ENCODE results near the gene TDRD10. TPM values are rescaled to one million over a fixed set of nuclear protein-coding genes. Genes with fewer than 3 reads are reported as not detected.

Gene TDRD10
- polyA plus RNA-seq, 4 donors = 0.81 to 3.4 (median 1.6) TPM; not detected in 1

DNA sequence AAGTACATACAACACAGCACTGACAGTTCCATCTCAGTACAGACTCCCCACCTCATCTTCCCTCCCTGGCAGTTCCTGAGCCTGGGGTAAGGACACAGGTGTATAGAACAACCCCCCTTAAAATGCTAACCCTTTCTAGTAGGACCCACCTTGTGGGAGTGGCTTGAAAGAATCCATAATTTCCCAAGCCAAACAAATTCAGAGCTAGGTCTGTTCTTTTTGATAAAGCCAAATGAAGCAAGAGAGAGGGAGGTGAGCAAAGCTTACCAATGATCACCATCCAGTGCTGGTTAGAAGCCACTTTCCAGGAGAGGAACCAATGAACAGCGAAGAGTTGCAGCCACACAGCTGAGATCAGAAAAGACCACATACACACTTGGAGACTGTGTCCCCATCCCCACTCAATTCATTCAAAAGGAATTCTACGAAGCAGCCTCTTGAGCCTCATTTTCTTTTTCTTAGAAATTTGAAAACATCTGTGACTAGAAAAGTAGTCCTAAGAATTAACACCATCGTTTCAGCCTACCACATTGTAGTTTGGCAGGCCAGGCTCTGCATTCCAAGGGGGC is 47.3 kb downstream of the TDRD10 start:
- no peak for DNase-seq
- Histone ChIP-seq H3K27ac (ENCODE audit: low read depth in 1 of 3, low read length in 2 of 3) (no peak overlapping the region), H3K4me1 (ENCODE audit: control insufficient read depth in 3 of 3, insufficient read depth in 2 of 3, low read depth in 1 of 3, low read length in 2 of 3) (peaks cover 0 to 8% (median 4%) of the 10 kb centered on the region in 3 donors), H3K36me3 (ENCODE audit: control insufficient read depth in 3 of 3, insufficient read depth in 2 of 3, low read depth in 1 of 3, low read length in 3 of 3) (peaks cover 26 to 49% (median 34%) of the 10 kb centered on the region in 3 donors), H3K4me3 (ENCODE audit: low read depth in 1 of 3, low read length in 3 of 3) (no peak overlapping the region), H3K27me3 (ENCODE audit: control insufficient read depth in 3 of 3, insufficient read depth in 3 of 3, low read length in 3 of 3) (no peaks in the 10 kb centered on the region), H3K9me3 (ENCODE audit: control insufficient read depth in 2 of 2, insufficient read depth in 1 of 2, low read depth in 1 of 2, low read length in 1 of 2) (no peaks in the 10 kb centered on the region)
- WGBS, 3 donors = 69 to 80% (median 79%) methylated on average over 3 of the region's 3 CpGs
- FAIRE-seq = no peak

DNA sequence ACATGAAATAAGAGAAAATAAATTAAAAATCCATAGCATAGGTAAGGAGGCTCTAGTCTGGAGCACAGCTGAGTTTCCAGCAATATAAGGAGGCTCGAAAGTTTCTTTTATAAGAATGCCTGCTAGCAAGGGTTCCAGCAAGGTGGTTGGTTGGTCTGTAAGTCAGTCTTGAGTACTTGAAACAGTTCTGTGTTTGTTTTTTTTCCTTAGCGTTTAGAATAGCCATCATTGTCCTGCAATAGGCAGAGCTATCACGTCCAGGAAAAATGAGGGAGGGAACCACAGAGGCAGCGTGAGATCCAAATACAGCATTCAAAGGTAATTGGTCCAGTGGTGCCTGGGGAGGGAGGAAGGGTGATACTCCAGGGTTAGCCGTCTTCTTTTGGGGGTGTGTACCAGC is 48.1 kb downstream of the TDRD10 start:
- H3K36me3 ChIP-seq (ENCODE audit: control insufficient read depth in 3 of 3, insufficient read depth in 2 of 3, low read depth in 1 of 3, low read length in 3 of 3) = peaks cover 31 to 57% (median 42%) of the 10 kb centered on the region in 3 donors
- 60 to 74% (median 63%) methylated on average over 5 of the region's 5 CpGs for WGBS, 3 donors
- no peak for FAIRE-seq

DNA sequence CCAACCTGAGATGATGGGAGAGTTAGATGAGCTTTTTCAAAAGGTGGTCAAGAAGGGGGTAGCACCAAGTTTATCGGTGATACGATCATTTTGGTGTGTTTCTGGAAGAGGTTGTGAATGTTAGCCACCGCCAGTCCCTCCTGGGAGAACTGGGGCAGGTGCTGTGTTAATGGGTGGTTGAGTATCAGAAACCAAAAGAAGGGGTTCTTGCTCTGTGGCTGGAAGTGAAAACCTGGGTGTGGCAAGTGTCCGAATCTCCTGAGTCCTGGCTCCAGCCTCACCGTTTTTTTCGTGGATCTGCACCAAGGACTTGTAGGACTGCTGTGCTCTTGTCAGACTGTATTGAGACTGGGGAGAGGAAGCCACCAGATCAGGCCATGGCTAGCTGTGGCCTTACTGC is 48.6 kb downstream of the TDRD10 start:
- FAIRE-seq (no peak), DNase-seq (no peak)
- WGBS, 3 donors = 59 to 75% (median 74%) methylated on average over 6 of the region's 6 CpGs
- H3K9me3 ChIP-seq (ENCODE audit: control insufficient read depth in 2 of 2, insufficient read depth in 1 of 2, low read depth in 1 of 2, low read length in 1 of 2) = no peaks in the 10 kb centered on the region
- no peak overlapping the region for H3K4me3 ChIP-seq (ENCODE audit: low read depth in 1 of 3, low read length in 3 of 3)
- H3K27ac ChIP-seq (ENCODE audit: low read depth in 1 of 3, low read length in 2 of 3) = no peak overlapping the region
- H3K27me3 ChIP-seq (ENCODE audit: control insufficient read depth in 3 of 3, insufficient read depth in 3 of 3, low read length in 3 of 3) = no peaks in the 10 kb centered on the region
- H3K4me1 ChIP-seq (ENCODE audit: control insufficient read depth in 3 of 3, insufficient read depth in 2 of 3, low read depth in 1 of 3, low read length in 2 of 3) = peaks cover 0 to 8% (median 4%) of the 10 kb centered on the region in 3 donors
- H3K36me3 ChIP-seq (ENCODE audit: control insufficient read depth in 3 of 3, insufficient read depth in 2 of 3, low read depth in 1 of 3, low read length in 3 of 3) = peaks cover 33 to 62% (median 44%) of the 10 kb centered on the region in 3 donors

More for the DNA sequence above, 48.1 kb downstream of the TDRD10 start:
- DNase-seq = no peak
- Histone ChIP-seq H3K27me3 (ENCODE audit: control insufficient read depth in 3 of 3, insufficient read depth in 3 of 3, low read length in 3 of 3) (no peaks in the 10 kb centered on the region), H3K4me3 (ENCODE audit: low read depth in 1 of 3, low read length in 3 of 3) (no peak overlapping the region), H3K27ac (ENCODE audit: low read depth in 1 of 3, low read length in 2 of 3) (no peak overlapping the region), H3K9me3 (ENCODE audit: control insufficient read depth in 2 of 2, insufficient read depth in 1 of 2, low read depth in 1 of 2, low read length in 1 of 2) (no peaks in the 10 kb centered on the region), H3K4me1 (ENCODE audit: control insufficient read depth in 3 of 3, insufficient read depth in 2 of 3, low read depth in 1 of 3, low read length in 2 of 3) (peaks cover 0 to 8% (median 4%) of the 10 kb centered on the region in 3 donors)

DNA sequence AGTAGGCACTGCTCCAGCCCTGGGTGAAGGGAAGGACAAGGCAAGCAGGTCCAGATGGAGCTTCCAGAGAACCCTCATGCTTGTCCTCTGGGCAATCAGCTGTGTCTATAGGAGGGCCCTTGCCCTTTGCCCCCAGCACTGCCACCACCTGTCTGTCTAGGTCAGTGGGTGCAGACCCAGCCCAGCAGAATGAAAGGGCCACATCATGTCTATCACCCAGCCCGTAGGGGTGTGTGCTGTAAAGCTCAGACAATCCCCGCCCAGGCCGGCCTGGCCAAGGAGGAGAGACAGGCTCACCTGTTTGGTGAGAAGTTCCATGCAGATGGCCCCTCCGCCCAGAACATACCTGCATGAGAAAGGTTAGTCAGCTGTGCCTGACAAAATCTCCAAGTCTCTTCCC is 49.5 kb downstream of the TDRD10 start:
- no peak overlapping the region for H3K27ac ChIP-seq (ENCODE audit: low read depth in 1 of 3, low read length in 2 of 3)
- no peaks in the 10 kb centered on the region for H3K27me3 ChIP-seq (ENCODE audit: control insufficient read depth in 3 of 3, insufficient read depth in 3 of 3, low read length in 3 of 3)

DNA sequence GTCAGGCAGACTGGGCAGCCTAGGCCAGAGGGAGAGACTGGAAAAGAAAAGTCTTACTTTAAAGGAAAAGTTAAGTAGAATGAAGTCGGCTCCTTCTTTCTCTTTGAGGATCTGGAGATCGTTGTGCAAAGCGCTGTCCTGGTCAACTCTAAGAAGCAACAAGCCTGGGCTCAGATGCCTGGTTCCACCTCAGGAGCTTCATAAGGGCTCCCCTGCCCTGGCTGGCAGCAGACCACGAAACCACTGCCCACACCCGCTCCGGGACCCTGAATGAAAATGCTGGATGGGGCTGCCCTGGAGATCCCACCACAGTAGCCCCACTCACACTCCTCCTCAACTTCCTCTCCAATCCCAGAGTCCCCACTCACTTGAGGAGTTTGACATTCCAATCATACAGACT is 50.0 kb downstream of the TDRD10 start:
- FAIRE-seq = no peak
- H3K9me3 ChIP-seq (ENCODE audit: control insufficient read depth in 2 of 2, insufficient read depth in 1 of 2, low read depth in 1 of 2, low read length in 1 of 2) = no peaks in the 10 kb centered on the region
- no peaks in the 10 kb centered on the region for H3K27me3 ChIP-seq (ENCODE audit: control insufficient read depth in 3 of 3, insufficient read depth in 3 of 3, low read length in 3 of 3)
- 85 to 96% (median 90%) methylated on average over 6 of the region's 6 CpGs for WGBS, 3 donors
- H3K27ac ChIP-seq (ENCODE audit: low read depth in 1 of 3, low read length in 2 of 3) = no peak overlapping the region
- H3K4me1 ChIP-seq (ENCODE audit: control insufficient read depth in 3 of 3, insufficient read depth in 2 of 3, low read depth in 1 of 3, low read length in 2 of 3) = peaks cover 2 to 6% (median 5%) of the 10 kb centered on the region in 3 donors
- H3K4me3 ChIP-seq (ENCODE audit: low read depth in 1 of 3, low read length in 3 of 3) = no peak overlapping the region
- H3K36me3 ChIP-seq (ENCODE audit: control insufficient read depth in 3 of 3, insufficient read depth in 2 of 3, low read depth in 1 of 3, low read length in 3 of 3) = peaks cover 35 to 68% (median 46%) of the 10 kb centered on the region in 3 donors
- no peak for DNase-seq

More for the DNA sequence above, 49.5 kb downstream of the TDRD10 start:
- H3K9me3 ChIP-seq (ENCODE audit: control insufficient read depth in 2 of 2, insufficient read depth in 1 of 2, low read depth in 1 of 2, low read length in 1 of 2) = no peaks in the 10 kb centered on the region
- FAIRE-seq (no peak), DNase-seq (peak in 1 of 2 donors; percentile 34)
- peaks cover 2 to 9% (median 4%) of the 10 kb centered on the region in 3 donors for H3K4me1 ChIP-seq (ENCODE audit: control insufficient read depth in 3 of 3, insufficient read depth in 2 of 3, low read depth in 1 of 3, low read length in 2 of 3)
- WGBS, 3 donors = 42 to 70% (median 56%) methylated on average over 4 of the region's 4 CpGs
- H3K4me3 ChIP-seq (ENCODE audit: low read depth in 1 of 3, low read length in 3 of 3) = no peak overlapping the region
- H3K36me3 ChIP-seq (ENCODE audit: control insufficient read depth in 3 of 3, insufficient read depth in 2 of 3, low read depth in 1 of 3, low read length in 3 of 3) = peaks cover 35 to 66% (median 46%) of the 10 kb centered on the region in 3 donors

DNA sequence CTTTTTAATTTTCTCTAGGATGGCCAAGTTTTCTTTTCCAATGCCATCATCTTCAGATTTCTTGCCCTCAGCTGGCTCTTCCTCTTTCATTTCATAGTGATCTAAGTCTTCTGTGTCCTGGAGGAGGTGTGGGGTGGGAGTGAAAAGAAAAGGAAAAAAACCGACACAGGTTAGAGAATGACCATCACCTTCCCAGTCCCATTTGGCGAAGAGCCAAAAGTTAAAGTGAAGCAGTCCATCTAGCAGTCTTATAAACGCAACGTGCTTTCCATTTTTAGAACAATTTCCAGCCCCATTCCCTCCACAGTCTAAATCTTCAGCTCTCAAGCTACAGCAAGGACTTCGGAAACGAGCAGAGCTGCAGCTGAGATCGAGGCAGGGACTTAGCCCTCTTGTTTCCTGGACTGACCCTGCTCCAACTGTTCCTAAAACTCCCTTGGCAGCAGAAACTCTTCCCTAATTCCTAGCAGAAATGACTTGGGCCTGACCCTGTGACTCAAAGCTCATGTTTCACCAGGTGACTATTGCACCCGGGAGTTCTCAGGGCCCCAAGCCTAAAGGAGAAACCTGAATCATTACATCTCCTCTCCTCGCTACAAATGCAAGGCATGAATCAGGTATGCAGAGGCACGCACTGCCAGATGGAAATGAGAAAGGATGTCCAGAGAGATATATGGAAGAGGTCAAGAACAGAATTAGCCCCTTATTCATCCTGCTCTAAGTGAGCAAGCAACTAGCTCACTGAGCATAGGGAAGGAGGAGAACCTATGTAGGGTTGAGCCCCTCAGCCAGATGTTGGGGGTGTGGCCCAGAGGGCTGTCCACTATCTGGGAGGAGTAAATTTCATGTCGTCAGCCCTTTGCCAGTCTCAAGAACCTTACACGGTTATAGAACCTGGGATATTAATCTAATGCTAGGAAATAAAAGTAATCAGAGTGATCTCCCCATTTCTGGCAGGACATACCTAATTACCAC is 51.3 kb downstream of the TDRD10 start:
- H3K4me3 ChIP-seq (ENCODE audit: low read depth in 1 of 3, low read length in 3 of 3) = no peak overlapping the region
- H3K36me3 ChIP-seq (ENCODE audit: control insufficient read depth in 3 of 3, insufficient read depth in 2 of 3, low read depth in 1 of 3, low read length in 3 of 3) = peaks cover 35 to 65% (median 46%) of the 10 kb centered on the region in 3 donors
- H3K27me3 ChIP-seq (ENCODE audit: control insufficient read depth in 3 of 3, insufficient read depth in 3 of 3, low read length in 3 of 3) = no peaks in the 10 kb centered on the region
- H3K4me1 ChIP-seq (ENCODE audit: control insufficient read depth in 3 of 3, insufficient read depth in 2 of 3, low read depth in 1 of 3, low read length in 2 of 3) = peaks cover 2 to 6% (median 4%) of the 10 kb centered on the region in 3 donors
- FAIRE-seq (no peak), DNase-seq (no peak)
- no peak overlapping the region for H3K27ac ChIP-seq (ENCODE audit: low read depth in 1 of 3, low read length in 2 of 3)
- 75 to 80% (median 76%) methylated on average over 12 of the region's 12 CpGs for WGBS, 3 donors
- no peaks in the 10 kb centered on the region for H3K9me3 ChIP-seq (ENCODE audit: control insufficient read depth in 2 of 2, insufficient read depth in 1 of 2, low read depth in 1 of 2, low read length in 1 of 2)

DNA sequence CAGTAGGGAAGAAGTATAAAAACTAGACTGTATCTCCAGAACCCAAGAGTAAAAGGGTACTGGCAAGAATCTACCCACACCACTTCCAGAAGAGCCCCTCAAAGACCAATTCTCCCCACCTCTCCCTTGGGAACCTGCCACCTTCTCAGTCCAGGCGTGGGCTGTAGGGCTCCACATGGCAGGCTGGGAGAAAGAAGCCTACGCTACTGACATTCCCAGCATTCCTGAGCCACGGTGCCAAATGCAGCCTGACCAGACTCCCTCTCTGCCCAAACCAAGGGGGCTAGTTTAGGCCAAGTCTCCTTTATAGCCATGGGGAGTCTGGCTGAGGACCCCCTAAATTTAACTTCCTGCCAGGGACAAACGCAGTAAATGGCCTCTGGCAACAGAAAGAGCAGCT is 54.4 kb downstream of the TDRD10 start:
- DNase-seq (no peak), FAIRE-seq (no peak)
- 38 to 43% (median 40%) methylated on average over 4 of the region's 4 CpGs for WGBS, 3 donors
- no peak overlapping the region for H3K27ac ChIP-seq (ENCODE audit: low read depth in 1 of 3, low read length in 2 of 3)
- H3K4me3 ChIP-seq (ENCODE audit: low read depth in 1 of 3, low read length in 3 of 3) = peak overlapping the region in 1 of 3 donors; percentile 66
- no peaks in the 10 kb centered on the region for H3K27me3 ChIP-seq (ENCODE audit: control insufficient read depth in 3 of 3, insufficient read depth in 3 of 3, low read length in 3 of 3)
- H3K4me1 ChIP-seq (ENCODE audit: control insufficient read depth in 3 of 3, insufficient read depth in 2 of 3, low read depth in 1 of 3, low read length in 2 of 3) = peaks cover 2 to 10% (median 4%) of the 10 kb centered on the region in 3 donors
- no peaks in the 10 kb centered on the region for H3K9me3 ChIP-seq (ENCODE audit: control insufficient read depth in 2 of 2, insufficient read depth in 1 of 2, low read depth in 1 of 2, low read length in 1 of 2)
- peaks cover 26 to 42% (median 36%) of the 10 kb centered on the region in 3 donors for H3K36me3 ChIP-seq (ENCODE audit: control insufficient read depth in 3 of 3, insufficient read depth in 2 of 3, low read depth in 1 of 3, low read length in 3 of 3)

DNA sequence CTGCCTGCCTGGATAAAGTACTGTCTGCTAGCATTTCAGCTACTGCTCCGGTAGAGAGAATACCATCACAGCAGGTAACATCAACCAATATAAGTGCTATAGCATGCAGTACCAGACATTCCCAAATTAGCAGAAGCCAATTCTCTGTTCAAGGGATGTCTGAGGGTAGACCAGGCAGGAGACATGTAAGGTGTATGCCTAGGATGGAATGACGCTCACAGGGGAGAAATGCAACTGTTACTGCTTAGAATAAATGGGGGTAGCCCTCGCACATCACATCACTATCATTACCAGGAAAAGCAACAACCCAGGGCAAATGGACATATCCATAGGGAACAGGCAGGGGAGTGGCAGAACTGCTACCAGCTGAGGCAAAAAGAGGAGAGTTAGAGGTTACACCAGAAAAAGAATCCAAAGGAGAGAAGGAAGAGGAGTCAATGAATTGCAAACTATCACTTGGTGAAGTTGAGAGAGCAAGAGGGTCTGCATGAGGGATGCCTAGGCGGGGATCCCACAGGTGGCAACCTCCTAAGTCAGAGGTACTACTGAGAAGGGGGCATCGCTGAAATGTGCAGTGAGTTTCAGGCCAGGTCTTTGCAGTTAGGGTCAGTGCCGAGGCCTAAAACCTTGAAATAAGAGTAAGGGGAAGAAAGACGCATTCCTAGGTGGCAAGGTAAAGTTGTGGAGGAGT is 55.4 kb downstream of the TDRD10 start:
- FAIRE-seq (no peak), DNase-seq (peak in 1 of 2 donors; percentile 20)
- 3 to 11% (median 6%) methylated on average over 7 of the region's 7 CpGs for WGBS, 3 donors
- peak overlapping the region; percentile 66 to 99 (median 90) for H3K4me3 ChIP-seq (ENCODE audit: low read depth in 1 of 3, low read length in 3 of 3)
- H3K27me3 ChIP-seq (ENCODE audit: control insufficient read depth in 3 of 3, insufficient read depth in 3 of 3, low read length in 3 of 3) = no peaks in the 10 kb centered on the region
- H3K27ac ChIP-seq (ENCODE audit: low read depth in 1 of 3, low read length in 2 of 3) = peak overlapping the region in 1 of 3 donors; percentile 46
- peaks cover 2 to 10% (median 2%) of the 10 kb centered on the region in 3 donors for H3K4me1 ChIP-seq (ENCODE audit: control insufficient read depth in 3 of 3, insufficient read depth in 2 of 3, low read depth in 1 of 3, low read length in 2 of 3)
- no peaks in the 10 kb centered on the region for H3K9me3 ChIP-seq (ENCODE audit: control insufficient read depth in 2 of 2, insufficient read depth in 1 of 2, low read depth in 1 of 2, low read length in 1 of 2)
- H3K36me3 ChIP-seq (ENCODE audit: control insufficient read depth in 3 of 3, insufficient read depth in 2 of 3, low read depth in 1 of 3, low read length in 3 of 3) = peaks cover 19 to 32% (median 26%) of the 10 kb centered on the region in 3 donors
